Stimulated activated CD4-positive, alpha-beta T cell treated with anti-CD3 and anti-CD28 coated beads, Interleukin-15, amount 100 ng/mL, for 48 hours (primary cell): ENCODE results near the gene KRT77.

Experiments
- DNase-seq, 2 donors: peaks; one replicate each; pipeline ENCODE4 v3.0.0-alpha.2; 2020; ENCODE audit warnings: low read depth in 2 of 2

KRT77 gene

DNA sequence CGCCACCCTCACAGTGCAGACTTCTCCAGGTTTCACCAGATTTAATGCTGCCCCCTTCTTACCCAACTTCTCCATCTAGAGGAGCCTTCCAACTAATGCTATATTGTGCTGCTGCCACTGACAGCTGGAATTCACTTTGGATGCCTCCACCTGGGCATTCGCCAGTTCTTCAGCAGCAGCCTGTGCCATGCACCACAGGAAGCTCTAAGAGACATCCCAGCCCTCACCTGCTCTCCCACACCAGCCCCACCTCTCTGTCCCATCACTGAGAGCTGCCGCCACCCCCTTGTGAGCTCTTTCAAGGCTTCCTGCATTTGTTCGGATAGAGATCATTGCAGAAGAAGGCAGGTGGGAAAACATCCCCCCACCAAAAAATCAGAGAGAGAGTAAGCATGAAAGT, 46.7 kb downstream of the KRT77 start:
- DNase-seq, result no peak

DNA sequence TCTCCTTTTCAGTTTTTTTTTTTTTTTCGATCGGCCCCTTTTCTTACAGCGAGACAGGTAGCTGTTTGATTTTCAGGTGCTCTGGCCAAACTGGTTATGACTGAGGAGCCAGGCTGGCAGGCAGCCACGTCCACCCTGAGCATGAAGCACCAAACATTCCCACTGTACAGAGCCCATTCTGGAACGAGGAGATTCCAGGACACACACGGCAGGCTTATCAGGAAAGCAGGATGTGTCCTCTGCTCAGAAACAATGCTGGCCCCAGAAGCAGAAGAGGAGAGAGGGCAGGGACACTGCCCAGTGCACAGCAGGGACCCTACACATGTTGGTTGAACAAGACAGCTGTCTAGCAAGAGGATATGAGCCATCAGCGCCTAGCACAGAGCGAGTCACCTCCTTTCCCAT, 47.6 kb downstream of the KRT77 start:
- DNase-seq, result no peak

DNA sequence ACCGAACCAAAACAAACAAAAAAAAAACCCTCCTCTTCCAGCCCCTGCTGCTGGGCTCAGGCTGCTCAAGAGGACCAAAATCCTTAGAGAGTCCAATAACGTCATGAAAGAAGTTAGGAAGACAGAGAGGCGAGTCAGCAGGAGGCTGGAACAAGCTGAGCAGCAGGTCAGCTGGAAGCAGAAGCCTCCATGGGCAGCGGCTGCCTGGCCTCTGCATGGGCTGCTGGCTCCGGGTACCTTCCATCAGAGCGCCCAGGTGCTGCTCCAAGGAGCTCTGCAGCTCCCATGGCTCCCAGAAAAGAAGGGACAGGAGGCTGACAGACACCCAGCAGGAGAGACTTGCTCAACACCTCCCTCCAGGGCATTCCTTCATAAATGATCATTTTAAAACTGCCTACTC, 48.1 kb downstream of the KRT77 start:
- DNase-seq, result no peak

DNA sequence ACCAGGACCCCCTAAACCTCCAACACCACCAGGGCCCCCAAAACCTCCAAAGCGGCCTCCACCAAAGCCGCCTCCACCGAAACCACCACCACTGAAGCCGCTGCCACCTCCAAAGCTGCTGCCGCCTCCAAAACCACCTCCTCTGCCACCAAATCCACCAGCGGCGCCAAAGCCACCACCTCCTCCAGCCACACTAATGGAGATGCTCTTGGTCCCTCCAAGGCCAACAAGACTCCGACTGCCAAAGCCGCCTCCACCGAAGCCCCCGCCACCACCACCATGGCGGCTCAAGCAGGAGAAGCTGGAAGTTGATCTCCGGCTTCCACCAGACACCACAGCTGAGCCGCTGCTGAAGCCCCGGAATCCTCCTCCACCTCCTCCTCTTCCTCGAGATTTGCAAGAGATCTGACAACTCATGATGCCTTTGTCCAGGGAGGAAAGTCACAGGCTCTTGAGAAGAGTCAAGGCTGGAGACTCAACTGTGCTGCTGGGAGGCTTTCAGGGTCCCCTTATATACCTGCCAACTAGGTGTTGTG, 51.5 kb downstream of the KRT77 start, which contains the start of gene KRT2:
Gene KRT2, minus strand, starts transcription at position 486 of the 536 bp plus-strand sequence. Its CDS starts 69 bp downstream, at position 417.
- no peak for DNase-seq

DNA sequence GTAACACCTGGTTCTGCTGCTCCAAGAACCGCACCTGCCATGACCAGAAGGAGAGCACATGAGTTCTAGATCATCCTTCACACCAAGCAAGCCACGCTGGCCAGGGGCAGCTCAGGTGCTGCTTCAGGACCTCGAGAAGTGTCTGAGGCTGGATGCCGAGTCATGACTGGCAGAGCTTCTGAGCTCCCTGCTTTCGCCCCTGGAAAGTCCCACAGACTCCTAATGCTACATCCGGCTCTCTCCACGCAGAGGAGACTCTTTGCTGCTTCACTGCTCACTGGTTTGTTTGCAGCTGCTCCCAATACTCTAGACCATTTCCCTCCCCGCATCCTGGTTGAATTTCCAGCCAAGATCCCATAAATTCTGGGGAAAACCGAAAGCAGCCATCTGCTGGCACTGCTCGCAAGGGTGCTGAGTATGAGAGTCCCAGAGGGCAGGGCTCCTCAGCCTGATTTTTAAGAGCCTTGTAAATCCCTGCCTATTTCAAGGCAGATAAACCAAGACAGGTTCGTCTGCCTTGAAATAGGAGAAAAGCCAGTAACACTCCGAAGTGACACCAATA, 52.7 kb downstream of the KRT77 start:
- DNase-seq, result no peak

DNA sequence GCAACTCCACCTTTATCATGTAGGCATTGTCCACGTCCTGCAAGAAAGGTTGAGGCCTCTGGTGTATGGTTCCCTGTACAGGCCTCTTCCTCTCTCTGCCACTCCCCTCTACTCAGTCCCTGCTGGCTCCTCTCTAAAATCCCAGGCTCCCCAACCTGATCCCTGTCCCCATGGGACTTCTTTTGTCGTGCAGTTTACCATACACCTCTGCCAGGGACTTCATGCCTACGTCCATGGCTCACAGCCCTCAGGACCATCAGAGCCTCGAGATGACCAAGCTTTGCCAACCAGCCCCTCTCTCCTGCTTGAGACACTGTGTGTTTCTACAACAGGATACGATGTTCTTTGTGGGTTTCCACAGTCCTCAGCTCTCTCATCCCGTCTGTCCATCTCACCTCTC, 54.3 kb downstream of the KRT77 start:
- no peak for DNase-seq

DNA sequence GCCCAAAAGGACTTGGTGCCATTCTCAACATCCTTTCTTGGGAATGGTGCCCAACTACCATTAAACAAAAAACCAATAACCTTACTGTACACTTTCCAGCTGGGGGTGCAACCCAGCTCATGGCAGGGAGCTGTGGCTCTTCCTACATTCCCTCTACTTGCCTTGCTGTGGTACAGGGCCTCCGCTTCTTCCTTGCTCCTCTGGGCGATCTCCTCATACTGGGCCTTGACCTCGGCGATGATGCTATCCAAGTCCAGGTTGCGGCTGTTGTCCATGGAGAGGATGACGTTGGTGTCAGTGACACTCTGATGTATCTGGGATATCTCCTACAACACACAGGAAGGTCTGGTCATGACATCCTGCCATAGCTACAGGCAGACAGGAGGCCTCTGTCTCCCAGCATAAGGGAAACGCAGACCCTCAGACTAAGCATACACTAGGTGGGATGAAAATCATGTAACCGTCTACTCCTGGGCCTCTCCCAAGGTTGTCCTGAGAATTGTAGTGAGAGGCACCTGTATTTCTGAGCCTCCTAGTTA, 55.2 kb downstream of the KRT77 start:
- no peak for DNase-seq

DNA sequence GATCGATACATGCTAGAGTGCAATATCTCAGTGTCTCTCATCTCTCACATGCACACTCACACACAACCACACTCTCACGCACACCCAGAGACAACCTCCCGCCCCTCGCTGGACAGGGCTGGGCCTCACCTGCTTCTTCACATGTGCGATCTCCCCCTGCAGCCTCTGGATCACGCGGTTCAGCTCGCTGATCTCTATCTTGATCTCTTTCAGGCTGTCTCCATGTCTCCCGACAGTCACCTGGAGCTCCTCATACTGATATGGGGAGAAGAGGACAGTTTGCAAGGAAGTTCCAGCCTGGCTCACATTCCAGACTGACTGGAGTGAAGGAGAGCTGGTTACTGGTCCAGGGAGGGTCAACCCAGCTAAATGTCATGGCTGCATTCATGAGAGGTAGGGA, 55.7 kb downstream of the KRT77 start:
- DNase-seq, result no peak

DNA sequence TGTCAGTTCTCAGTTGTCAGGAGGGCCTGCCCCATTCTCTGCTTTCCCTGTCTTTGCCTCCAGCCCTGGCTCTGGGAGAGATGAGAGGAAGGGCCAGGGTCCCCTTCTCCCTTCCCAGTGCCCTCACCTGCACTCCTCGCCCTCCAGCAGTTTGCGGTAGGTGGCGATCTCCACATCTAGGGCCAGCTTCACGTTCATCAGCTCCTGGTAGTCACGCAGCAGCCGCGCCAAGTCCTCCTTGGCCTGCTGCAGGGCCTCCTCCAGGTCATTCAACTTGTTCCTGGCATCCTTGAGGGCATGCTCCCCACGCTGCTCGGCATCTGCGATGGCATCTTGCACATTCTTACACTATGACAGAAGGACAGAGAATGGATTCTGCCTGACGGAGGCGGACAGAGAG, 56.7 kb downstream of the KRT77 start:
- no peak for DNase-seq

DNA sequence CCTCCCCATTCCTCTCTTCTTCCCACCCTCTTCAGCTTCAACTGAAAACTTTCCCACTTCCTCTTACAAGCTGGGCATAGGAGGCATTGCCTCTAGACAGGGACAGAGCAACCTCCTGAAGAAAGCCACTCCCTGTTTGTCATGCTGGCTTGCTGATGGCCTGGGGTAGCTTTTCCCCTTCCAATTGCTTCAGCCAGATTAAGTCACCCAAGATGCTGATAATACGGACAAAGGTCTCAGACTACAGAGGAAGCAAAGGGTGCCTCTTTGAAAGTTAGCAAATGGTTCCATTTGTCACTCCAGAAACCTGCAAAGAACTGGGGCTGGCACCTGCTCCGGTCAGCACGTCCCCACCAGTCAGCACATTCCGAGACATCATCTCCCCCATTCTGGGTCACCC, 57.3 kb downstream of the KRT77 start:
- DNase-seq, result no peak

DNA sequence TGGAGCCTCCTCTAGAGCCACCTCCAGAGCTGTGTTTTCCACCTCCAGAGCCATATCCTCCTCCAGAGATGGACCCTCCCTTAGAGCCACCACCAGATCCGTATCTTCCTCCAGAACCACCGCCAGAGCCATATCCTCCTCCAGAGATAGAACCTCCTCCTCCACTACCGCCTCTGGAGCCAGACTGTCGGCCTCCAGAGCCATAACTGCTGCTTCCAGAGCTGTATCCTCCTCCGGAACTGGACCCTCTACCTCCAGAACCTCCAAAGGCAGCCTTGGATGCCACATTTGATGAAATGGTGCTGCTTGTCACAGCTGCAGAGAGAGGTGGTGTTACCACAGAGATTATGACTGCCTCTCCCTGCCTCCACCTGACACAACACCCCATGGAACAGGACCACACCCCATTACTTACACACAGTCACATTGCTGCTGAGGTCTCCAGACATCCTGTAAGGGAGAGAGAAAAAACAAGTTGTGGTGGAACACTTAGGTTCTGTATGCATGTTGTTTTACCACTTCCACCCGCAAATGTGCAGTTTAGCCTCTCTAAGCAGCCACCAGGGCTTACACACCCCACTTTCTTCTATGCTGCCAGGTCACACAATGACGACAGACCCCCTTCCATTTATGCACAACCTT, 58.1 kb downstream of the KRT77 start:
- no peak for DNase-seq

DNA sequence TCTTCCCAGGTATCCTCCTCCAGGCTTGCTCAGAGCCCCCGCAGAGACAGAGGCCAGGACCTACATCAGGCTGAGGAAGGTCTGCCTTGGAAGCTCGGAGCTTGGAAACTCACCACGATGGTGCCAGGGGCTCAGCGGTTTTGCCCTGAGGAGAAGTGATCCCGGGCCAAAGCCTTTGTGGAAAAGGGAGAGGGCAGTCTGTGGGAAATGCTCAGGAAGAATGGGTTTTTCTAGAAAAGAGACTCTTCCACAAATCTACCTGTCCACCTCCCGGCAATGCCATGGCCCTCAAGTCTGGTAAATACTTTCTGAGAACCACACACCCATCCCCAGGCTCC, 59.3 kb downstream of the KRT77 start:
- DNase-seq, result no peak

DNA sequence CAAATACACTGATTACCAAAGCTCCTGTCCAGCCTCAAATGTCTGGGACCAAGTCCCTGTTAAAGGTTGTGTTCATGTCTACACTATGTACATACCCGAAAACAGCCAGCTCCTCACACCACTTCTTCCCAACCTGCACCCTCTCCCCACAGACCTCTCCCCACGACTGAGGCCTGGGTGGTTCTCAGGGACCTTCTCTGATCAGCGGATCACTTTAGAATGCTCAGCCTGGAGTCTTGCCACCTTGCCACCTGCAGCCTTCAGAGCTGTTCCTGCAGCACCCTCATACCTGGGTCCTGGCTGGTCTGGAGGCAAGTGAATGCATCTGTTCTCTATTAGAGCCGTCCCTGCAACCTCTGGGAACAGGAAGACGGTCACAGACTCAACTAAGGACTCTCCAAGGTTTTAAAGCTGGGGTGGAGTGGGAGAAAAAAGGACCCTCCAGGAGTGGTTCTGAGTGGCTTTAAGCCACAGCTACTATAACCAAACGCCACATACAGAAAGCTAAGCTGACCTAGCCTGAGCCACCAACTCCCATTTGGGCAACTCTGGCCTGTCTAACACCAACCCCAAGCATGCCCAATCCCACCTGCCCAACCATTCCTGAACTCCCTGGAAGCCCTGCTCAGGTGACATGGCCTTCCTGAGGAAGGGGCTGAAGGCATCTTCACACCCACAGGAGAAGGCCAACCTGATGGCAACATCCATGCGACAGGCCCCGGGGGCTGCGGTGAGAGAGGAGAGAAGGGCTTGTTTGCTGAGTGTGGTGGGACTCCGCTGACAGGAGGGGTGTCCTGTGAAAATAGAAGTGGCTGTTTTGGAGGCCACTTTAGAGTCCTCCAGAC, 59.9 kb downstream of the KRT77 start:
- DNase-seq, result no peak

DNA sequence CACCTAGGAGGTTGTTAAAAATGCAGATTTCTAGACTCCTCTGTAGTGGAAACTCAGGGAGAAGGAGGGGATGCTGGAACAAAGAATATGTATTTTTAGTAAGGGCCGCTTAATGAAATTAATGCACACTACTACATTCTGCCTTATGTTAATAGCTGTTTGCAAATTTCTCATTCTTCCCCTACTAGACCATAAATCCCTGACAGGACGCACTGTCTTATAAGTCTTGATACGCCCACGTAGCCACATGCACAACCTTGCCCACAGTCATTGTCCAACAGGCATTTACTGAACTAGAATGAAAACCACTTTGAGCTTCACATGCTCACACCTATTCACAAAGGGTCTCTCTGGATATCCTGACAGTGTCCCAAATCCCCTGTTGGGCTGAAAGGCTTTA, 61.9 kb downstream of the KRT77 start:
- no peak for DNase-seq
